NT2/D1 (cell line): Measurements from ENCODE around the gene MAPK12.

Source experiments
- SUZ12 ChIP-seq: IDR thresholded peaks from 2 replicates; pipeline ENCODE4 v1.6.1; 2011; ENCODE audit not compliant: insufficient read length, insufficient read depth; ENCODE audit errors: extremely low read depth
- ZNF274 ChIP-seq: IDR thresholded peaks from 2 replicates; pipeline ENCODE4 v1.6.1; 2011; ENCODE audit warnings: mild to moderate bottlenecking, low read depth, low read length

- TF ChIP-seq ZNF274 (no peak), SUZ12 (no peak)
These were observed 36.1 kb downstream of the MAPK12 start for GRCh38 chr22:50225200-50225969.
